ENCODE data around the gene TNRC6C. TPM values are rescaled to one million over a fixed set of nuclear protein-coding genes. Genes with fewer than 3 reads are reported as not detected.

TNRC6C gene
- total and polyA plus RNA-seq, 2 of the 13 experiments (the other 11 are each of a cell fraction or from before 2014, with no cell fraction given), result 0.66 to 4.9 TPM

GRCh38 chr17:78127888-78128550 lies 169.5 kb downstream of the TNRC6C start (continued):
- TF ChIP-seq, protein P1, sequence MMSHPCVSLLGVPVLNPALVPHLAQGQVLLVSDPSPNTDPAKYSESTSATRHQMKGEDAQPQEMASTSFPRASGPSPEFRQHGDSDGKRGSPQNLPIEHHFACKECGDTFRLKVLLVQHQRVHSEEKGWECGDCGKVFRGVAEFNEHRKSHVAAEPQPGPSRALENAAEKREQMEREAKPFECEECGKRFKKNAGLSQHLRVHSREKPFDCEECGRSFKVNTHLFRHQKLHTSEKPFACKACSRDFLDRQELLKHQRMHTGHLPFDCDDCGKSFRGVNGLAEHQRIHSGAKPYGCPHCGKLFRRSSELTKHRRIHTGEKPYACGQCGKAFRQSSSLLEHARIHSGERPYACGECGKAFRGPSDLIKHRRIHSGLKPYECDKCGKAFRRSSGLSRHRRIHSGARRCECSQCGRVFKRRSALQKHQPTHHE (CRISPR knock-in tag; IDR thresholded peaks at IDR 0.05; ENCODE audit: borderline replicate concordance), result no peak; the same call in 1 of the 2 replicates
- TF ChIP-seq SRF (IDR thresholded peaks at IDR 0.05; ENCODE audit: low read depth, low read length), result no peak
- 0 out of 2 replicates have a peak, but pooled peaks have one; percentile 1 for TF ChIP-seq ZNF607 (CRISPR knock-in tag; IDR thresholded peaks at IDR 0.05; ENCODE audit: borderline replicate concordance)
- TF ChIP-seq SRSF1 (optimal IDR thresholded peaks at IDR 0.05; ENCODE audit: low read depth, low read length), result peak; percentile 53
- TF ChIP-seq KMT2A (CRISPR knock-in tag; IDR thresholded peaks at IDR 0.05), result peak; percentile 20
- no peak for TF ChIP-seq NFIB (CRISPR knock-in tag; IDR thresholded peaks at IDR 0.05; ENCODE audit: borderline replicate concordance)
- TF ChIP-seq ZNF326 (CRISPR knock-in tag; IDR thresholded peaks at IDR 0.05; ENCODE audit: borderline replicate concordance), result no peak
- TF ChIP-seq ZSCAN21 (CRISPR knock-in tag; IDR thresholded peaks at IDR 0.05; ENCODE audit: borderline replicate concordance), result no peak
- no peak for TF ChIP-seq ZNF549 (CRISPR knock-in tag; IDR thresholded peaks at IDR 0.05)
- peak; percentile 50; the same call in 1 of the 2 replicates for TF ChIP-seq KDM5A (IDR thresholded peaks at IDR 0.05; ENCODE audit: borderline replicate concordance, low read length)
